GM19035 (cell line): ENCODE measurements around the gene HSD17B11.
"Not testable (repeated sequence)": the region's sequence is repeated elsewhere in the genome, so short reads cannot be mapped to it uniquely, and the experiment has no call there.

Source experiments
- ATAC-seq: cut with Tn5 transposase; IDR thresholded peaks from one replicate; pipeline ENCODE4 v1.9.1; 2021; ENCODE audit not compliant: unreplicated experiment

HSD17B11 gene

GRCh38 chr4:87390891-87391575 is at the start of gene HSD17B11:
HSD17B11 (minus strand) TSS chr4:87391188; CDS start chr4:87391070, 118 bp downstream.
- ATAC-seq = peak; percentile 99

GRCh38 chr4:87433342-87433741 is 42.4 kb upstream of the HSD17B11 start:
- ATAC-seq = no peak

GRCh38 chr4:87430038-87430437 is 39.0 kb upstream of the HSD17B11 start:
- ATAC-seq = no peak

- no peak for ATAC-seq
Observed at GRCh38 chr4:87428979-87429378, 38.0 kb upstream of the HSD17B11 start.

- no peak for ATAC-seq
Observed at GRCh38 chr4:87427518-87427868, 36.5 kb upstream of the HSD17B11 start.

GRCh38 chr4:87426865-87427517 is 36.0 kb upstream of the HSD17B11 start:
- ATAC-seq = no peak

GRCh38 chr4:87425711-87426110 is 34.7 kb upstream of the HSD17B11 start:
- no peak for ATAC-seq

- ATAC-seq = not testable (repeated sequence)
Observed at GRCh38 chr4:87424099-87424543, 33.1 kb upstream of the HSD17B11 start.

- no peak for ATAC-seq
Observed at GRCh38 chr4:87423317-87424098, 32.5 kb upstream of the HSD17B11 start.

GRCh38 chr4:87422104-87423052 is 31.4 kb upstream of the HSD17B11 start, which contains the start of gene NUDT9:
NUDT9 (plus strand) TSS chr4:87422573; CDS start chr4:87422906, 333 bp downstream.
- peak; percentile 80 for ATAC-seq

GRCh38 chr4:87420276-87420830 is 29.4 kb upstream of the HSD17B11 start:
- no peak for ATAC-seq

- ATAC-seq = no peak
Observed at GRCh38 chr4:87419578-87420249, 28.7 kb upstream of the HSD17B11 start.

- ATAC-seq = not testable (repeated sequence)
Observed at GRCh38 chr4:87418410-87418809, 27.4 kb upstream of the HSD17B11 start.

GRCh38 chr4:87416965-87417364 is 26.0 kb upstream of the HSD17B11 start:
- ATAC-seq = no peak

GRCh38 chr4:87414816-87415215 is 23.8 kb upstream of the HSD17B11 start:
- no peak for ATAC-seq

GRCh38 chr4:87410679-87411078 is 19.7 kb upstream of the HSD17B11 start:
- no peak for ATAC-seq

- no peak for ATAC-seq
Observed at GRCh38 chr4:87410157-87410556, 19.2 kb upstream of the HSD17B11 start.

- ATAC-seq = no peak
Observed at GRCh38 chr4:87409420-87409939, 18.5 kb upstream of the HSD17B11 start.

GRCh38 chr4:87406902-87407301 is 15.9 kb upstream of the HSD17B11 start:
- not testable (repeated sequence) for ATAC-seq
